ENCODE data around the gene WASF3. TPM values are rescaled to one million over a fixed set of nuclear protein-coding genes. Genes with fewer than 3 reads are reported as not detected.

WASF3 gene
- total and polyA plus RNA-seq, 4 donors: 0.82 to 4.9 (median 2.3) TPM

- Histone ChIP-seq H3K27ac (ENCODE audit: low read depth in 1 of 2, low read length in 2 of 2) (no peak overlapping the region), H3K4me1 (ENCODE audit: control insufficient read depth in 4 of 4, insufficient read depth in 4 of 4, low read length in 3 of 4) (no peaks in the 10 kb centered on the region), H3K4me3 (ENCODE audit: low read depth in 1 of 3, low read length in 3 of 3) (no peak overlapping the region), H3K9me3 (ENCODE audit: control insufficient read depth in 4 of 4, low read length in 3 of 4) (peaks cover 0 to 2% (median 0%) of the 10 kb centered on the region in 4 donors), H3K9ac (ENCODE audit: low read depth in 1 of 2, low read length in 2 of 2) (no peak overlapping the region), H3K27me3 (ENCODE audit: control insufficient read depth in 4 of 4, insufficient read depth in 4 of 4, low read length in 3 of 4) (peaks cover 0 to 15% (median 0%) of the 10 kb centered on the region in 4 donors), H3K36me3 (ENCODE audit: control insufficient read depth in 4 of 4, insufficient read depth in 3 of 4, low read depth in 1 of 4, low read length in 3 of 4) (no peaks in the 10 kb centered on the region)
- 89% methylated on average over 8 of the region's 8 CpGs for WGBS
- TF ChIP-seq RXRA (IDR thresholded peaks at IDR 0.05): no peak
- no peak for TF ChIP-seq HNF4G (IDR thresholded peaks at IDR 0.05)
- TF ChIP-seq EGR1 (IDR thresholded peaks at IDR 0.05; ENCODE audit: low read depth in 2 of 2): no peak
- no peak for TF ChIP-seq YY1 (IDR thresholded peaks at IDR 0.05)
- TF ChIP-seq SP1 (IDR thresholded peaks at IDR 0.05): no peak
- no peak for TF ChIP-seq JUND (IDR thresholded peaks at IDR 0.05)
- TF ChIP-seq, protein P1, sequence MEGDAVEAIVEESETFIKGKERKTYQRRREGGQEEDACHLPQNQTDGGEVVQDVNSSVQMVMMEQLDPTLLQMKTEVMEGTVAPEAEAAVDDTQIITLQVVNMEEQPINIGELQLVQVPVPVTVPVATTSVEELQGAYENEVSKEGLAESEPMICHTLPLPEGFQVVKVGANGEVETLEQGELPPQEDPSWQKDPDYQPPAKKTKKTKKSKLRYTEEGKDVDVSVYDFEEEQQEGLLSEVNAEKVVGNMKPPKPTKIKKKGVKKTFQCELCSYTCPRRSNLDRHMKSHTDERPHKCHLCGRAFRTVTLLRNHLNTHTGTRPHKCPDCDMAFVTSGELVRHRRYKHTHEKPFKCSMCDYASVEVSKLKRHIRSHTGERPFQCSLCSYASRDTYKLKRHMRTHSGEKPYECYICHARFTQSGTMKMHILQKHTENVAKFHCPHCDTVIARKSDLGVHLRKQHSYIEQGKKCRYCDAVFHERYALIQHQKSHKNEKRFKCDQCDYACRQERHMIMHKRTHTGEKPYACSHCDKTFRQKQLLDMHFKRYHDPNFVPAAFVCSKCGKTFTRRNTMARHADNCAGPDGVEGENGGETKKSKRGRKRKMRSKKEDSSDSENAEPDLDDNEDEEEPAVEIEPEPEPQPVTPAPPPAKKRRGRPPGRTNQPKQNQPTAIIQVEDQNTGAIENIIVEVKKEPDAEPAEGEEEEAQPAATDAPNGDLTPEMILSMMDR (IDR thresholded peaks at IDR 0.05; ENCODE audit: low read depth, low read length, missing input control): no peak
- TF ChIP-seq HNF4A (conservative IDR thresholded peaks at IDR 0.05): no peak
- TF ChIP-seq MAX (IDR thresholded peaks at IDR 0.05): no peak
- no peak for TF ChIP-seq GABPA (IDR thresholded peaks at IDR 0.05 in 1 of 2, conservative IDR thresholded peaks at IDR 0.05 in 1 of 2)
- no peak for TF ChIP-seq TAF1 (conservative IDR thresholded peaks at IDR 0.05)
- no peak for DNase-seq (ENCODE audit: low spot score)
Measured at GRCh38 chr13:26726684-26727083, 169.2 kb downstream of the WASF3 start.

GRCh38 chr13:26727122-26727521 is 169.6 kb downstream of the WASF3 start:
- Histone ChIP-seq H3K36me3 (ENCODE audit: control insufficient read depth in 4 of 4, insufficient read depth in 3 of 4, low read depth in 1 of 4, low read length in 3 of 4) (no peaks in the 10 kb centered on the region), H3K27me3 (ENCODE audit: control insufficient read depth in 4 of 4, insufficient read depth in 4 of 4, low read length in 3 of 4) (peaks cover 0 to 13% (median 0%) of the 10 kb centered on the region in 4 donors), H3K9ac (ENCODE audit: low read depth in 1 of 2, low read length in 2 of 2) (no peak overlapping the region), H3K27ac (ENCODE audit: low read depth in 1 of 2, low read length in 2 of 2) (no peak overlapping the region), H3K4me3 (ENCODE audit: low read depth in 1 of 3, low read length in 3 of 3) (no peak overlapping the region), H3K4me1 (ENCODE audit: control insufficient read depth in 4 of 4, insufficient read depth in 4 of 4, low read length in 3 of 4) (no peaks in the 10 kb centered on the region), H3K9me3 (ENCODE audit: control insufficient read depth in 4 of 4, low read length in 3 of 4) (peaks cover 0 to 2% (median 0%) of the 10 kb centered on the region in 4 donors)
- DNase-seq (ENCODE audit: low spot score): no peak
- no peak for TF ChIP-seq JUND (IDR thresholded peaks at IDR 0.05)
- TF ChIP-seq, protein P2, sequence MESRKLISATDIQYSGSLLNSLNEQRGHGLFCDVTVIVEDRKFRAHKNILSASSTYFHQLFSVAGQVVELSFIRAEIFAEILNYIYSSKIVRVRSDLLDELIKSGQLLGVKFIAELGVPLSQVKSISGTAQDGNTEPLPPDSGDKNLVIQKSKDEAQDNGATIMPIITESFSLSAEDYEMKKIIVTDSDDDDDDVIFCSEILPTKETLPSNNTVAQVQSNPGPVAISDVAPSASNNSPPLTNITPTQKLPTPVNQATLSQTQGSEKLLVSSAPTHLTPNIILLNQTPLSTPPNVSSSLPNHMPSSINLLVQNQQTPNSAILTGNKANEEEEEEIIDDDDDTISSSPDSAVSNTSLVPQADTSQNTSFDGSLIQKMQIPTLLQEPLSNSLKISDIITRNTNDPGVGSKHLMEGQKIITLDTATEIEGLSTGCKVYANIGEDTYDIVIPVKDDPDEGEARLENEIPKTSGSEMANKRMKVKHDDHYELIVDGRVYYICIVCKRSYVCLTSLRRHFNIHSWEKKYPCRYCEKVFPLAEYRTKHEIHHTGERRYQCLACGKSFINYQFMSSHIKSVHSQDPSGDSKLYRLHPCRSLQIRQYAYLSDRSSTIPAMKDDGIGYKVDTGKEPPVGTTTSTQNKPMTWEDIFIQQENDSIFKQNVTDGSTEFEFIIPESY (IDR thresholded peaks at IDR 0.05): no peak
- no peak for TF ChIP-seq EGR1 (IDR thresholded peaks at IDR 0.05; ENCODE audit: low read depth in 2 of 2)
- TF ChIP-seq GABPA (IDR thresholded peaks at IDR 0.05 in 1 of 2, conservative IDR thresholded peaks at IDR 0.05 in 1 of 2): no peak
- TF ChIP-seq, protein P1 (IDR thresholded peaks at IDR 0.05; ENCODE audit: low read depth, low read length, missing input control): no peak
- no peak for TF ChIP-seq YY1 (IDR thresholded peaks at IDR 0.05)
- TF ChIP-seq NR2F2 (IDR thresholded peaks at IDR 0.05): no peak
- no peak for TF ChIP-seq SP1 (IDR thresholded peaks at IDR 0.05)
- TF ChIP-seq RAD21 (IDR thresholded peaks at IDR 0.05): no peak
- no peak for TF ChIP-seq FOXA2 (IDR thresholded peaks at IDR 0.05)
- TF ChIP-seq RXRA (IDR thresholded peaks at IDR 0.05): no peak
- TF ChIP-seq TAF1 (conservative IDR thresholded peaks at IDR 0.05): no peak
- no peak for TF ChIP-seq REST (IDR thresholded peaks at IDR 0.05)
- no peak for TF ChIP-seq HNF4A (conservative IDR thresholded peaks at IDR 0.05)
- no peak for TF ChIP-seq HNF4G (IDR thresholded peaks at IDR 0.05)
- TF ChIP-seq, protein P3, sequence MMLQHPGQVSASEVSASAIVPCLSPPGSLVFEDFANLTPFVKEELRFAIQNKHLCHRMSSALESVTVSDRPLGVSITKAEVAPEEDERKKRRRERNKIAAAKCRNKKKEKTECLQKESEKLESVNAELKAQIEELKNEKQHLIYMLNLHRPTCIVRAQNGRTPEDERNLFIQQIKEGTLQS (IDR thresholded peaks at IDR 0.05): no peak
- TF ChIP-seq FOXA1 (IDR thresholded peaks at IDR 0.05): no peak
- no peak for TF ChIP-seq MAX (IDR thresholded peaks at IDR 0.05)
- 80% methylated on average over 3 of the region's 3 CpGs for WGBS
